ENCODE data around the gene POLR3B. TPM values are rescaled to one million over a fixed set of nuclear protein-coding genes. Genes with fewer than 3 reads are reported as not detected.

The POLR3B gene
- total RNA-seq, result 10 to 100 TPM; 13.0 to 15.3 TPM
- polyA plus RNA-seq (ENCODE audit: insufficient read depth, low read depth, low replicate concordance), result 9.1 TPM
- long read RNA-seq, donor 1, full-length matches to known transcripts, result 1 of 1 reads
- long read RNA-seq, donor 1, partial matches to known transcripts, result 0 of 1 reads
- long read RNA-seq, donor 1, other reads (novel, unspliced or antisense), result 0 of 1 reads
- long read RNA-seq, donor 2, full-length matches to known transcripts, result 1 of 1 reads
- long read RNA-seq, donor 2, partial matches to known transcripts, result 0 of 1 reads
- long read RNA-seq, donor 2, other reads (novel, unspliced or antisense), result 0 of 1 reads

DNA sequence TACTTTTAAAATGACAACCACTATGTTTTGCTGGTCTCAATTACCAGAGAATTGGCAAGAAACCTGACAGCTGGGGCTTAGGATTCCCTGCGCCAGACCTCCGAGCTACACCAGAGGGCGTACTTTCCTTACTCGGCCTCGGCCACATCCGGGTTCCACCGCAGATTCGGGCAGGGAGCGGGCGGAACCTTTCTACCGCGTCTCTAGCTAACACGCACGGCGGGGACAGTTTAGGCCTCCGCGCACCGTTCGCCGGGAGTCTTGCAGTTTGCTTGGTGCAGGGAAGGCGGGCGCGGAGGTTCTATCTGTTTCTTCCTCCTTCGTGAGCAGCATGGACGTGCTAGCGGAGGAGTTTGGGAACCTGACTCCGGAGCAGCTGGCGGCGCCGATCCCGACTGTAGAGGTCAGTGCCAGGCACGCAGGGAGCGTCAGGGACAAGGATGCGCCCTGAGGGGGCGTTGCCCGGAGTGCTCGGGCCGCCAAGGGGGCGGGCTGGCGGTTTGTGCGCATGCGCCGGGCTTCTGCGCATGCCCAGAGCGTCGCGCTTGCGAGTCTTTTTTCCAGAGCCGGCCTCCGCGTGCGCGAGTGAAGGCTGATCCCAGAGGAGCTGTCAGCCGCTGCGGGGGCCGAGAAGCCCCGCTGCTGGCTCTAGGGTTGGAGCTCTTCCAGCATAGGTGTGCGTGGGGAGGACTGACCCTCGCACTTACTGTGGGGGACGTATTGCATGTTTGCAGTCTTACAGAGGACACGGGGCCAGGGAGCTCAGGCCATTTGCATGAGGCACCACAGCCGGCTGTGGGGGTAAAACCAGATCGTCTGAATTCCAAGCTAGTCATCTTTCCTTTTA is at the start of gene POLR3B:
TSS of gene POLR3B (plus strand) at position 200 of the 847 bp plus-strand sequence. CDS start at position 332, 132 bp downstream.
- H3K36me3 ChIP-seq (ENCODE audit: low read depth, missing control alignments), result no peaks in the 10 kb centered on the region
- peak within 1 kb of the TSS; percentile 92 to 93 for H3K27ac ChIP-seq
- no peak for TF ChIP-seq POLR2A (IDR thresholded peaks at IDR 0.05)
- TF ChIP-seq, protein P1, sequence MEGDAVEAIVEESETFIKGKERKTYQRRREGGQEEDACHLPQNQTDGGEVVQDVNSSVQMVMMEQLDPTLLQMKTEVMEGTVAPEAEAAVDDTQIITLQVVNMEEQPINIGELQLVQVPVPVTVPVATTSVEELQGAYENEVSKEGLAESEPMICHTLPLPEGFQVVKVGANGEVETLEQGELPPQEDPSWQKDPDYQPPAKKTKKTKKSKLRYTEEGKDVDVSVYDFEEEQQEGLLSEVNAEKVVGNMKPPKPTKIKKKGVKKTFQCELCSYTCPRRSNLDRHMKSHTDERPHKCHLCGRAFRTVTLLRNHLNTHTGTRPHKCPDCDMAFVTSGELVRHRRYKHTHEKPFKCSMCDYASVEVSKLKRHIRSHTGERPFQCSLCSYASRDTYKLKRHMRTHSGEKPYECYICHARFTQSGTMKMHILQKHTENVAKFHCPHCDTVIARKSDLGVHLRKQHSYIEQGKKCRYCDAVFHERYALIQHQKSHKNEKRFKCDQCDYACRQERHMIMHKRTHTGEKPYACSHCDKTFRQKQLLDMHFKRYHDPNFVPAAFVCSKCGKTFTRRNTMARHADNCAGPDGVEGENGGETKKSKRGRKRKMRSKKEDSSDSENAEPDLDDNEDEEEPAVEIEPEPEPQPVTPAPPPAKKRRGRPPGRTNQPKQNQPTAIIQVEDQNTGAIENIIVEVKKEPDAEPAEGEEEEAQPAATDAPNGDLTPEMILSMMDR (IDR thresholded peaks at IDR 0.05), result peak; percentile 84 to 92 (median 90)
- no peaks in the 10 kb centered on the region for H3K9me3 ChIP-seq
- DNase-seq, result peak; percentile 98
- H3K4me3 ChIP-seq, result peak within 1 kb of the TSS; percentile 82 to 94
- WGBS, 2 donors, result 0 to 1% methylated on average over 17 to 63 of the region's 63 CpGs
- no peaks in the 10 kb centered on the region for H3K27me3 ChIP-seq
- intact Hi-C loops (cut with DNase I; ENCODE audit: low total_unique reads), result no loop called here
- H3K4me1 ChIP-seq, result peaks cover 15% of the 10 kb centered on the region

DNA sequence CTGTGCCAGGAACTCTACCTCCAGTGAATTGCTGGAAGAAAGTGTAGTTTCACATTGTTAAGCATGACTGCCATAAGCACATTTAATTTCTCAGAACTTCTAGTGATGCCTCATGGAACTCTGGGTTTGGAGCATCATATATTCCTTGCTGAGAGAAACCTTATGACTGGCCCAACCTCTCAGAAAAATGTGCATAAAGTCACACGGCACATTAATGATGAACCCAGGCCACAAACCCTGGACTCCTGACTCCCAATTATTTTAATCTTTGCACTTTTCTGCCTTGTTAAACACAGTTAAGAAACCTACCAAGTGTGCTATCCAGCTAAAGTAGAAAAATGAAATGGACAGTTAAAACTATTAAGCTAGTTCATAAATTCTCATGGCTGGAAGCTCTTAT is 49.4 kb upstream of the POLR3B start:
- 83 to 89% methylated on average over 1 of the region's 1 CpG for WGBS, 2 donors
- Histone ChIP-seq H3K27ac (no peak overlapping the region), H3K27me3 (no peaks in the 10 kb centered on the region), H3K9me3 (no peaks in the 10 kb centered on the region), H3K4me3 (no peak overlapping the region), H3K36me3 (ENCODE audit: low read depth, missing control alignments) (no peaks in the 10 kb centered on the region), H3K4me1 (peaks cover 11% of the 10 kb centered on the region)
- no peak for DNase-seq
- no peak for TF ChIP-seq POLR2A (IDR thresholded peaks at IDR 0.05)
- TF ChIP-seq, protein P1 (IDR thresholded peaks at IDR 0.05), result no peak
- intact Hi-C loops (cut with DNase I; ENCODE audit: low total_unique reads), result no loop called here

DNA sequence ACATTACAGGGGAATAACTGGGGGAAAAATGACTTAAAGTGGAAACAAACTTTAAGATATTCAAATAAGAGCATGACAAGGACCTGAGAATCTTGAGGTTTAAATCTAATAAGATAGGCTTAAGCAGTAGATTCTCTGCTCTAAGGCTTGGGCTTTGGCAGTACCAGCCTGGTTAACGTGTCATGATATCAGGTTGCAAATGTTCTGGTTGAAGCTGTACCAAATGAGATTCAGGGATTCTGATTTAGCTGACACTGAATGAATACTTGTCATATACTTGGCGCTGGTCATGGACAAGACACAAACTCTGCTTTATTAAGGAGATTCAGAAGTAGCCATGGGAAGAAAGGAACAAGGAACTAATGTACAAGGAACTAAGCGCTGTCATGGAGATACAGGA is 48.9 kb upstream of the POLR3B start:
- DNase-seq, result no peak
- no peak for TF ChIP-seq POLR2A (IDR thresholded peaks at IDR 0.05)
- TF ChIP-seq, protein P1 (IDR thresholded peaks at IDR 0.05), result no peak
- Histone ChIP-seq H3K4me3 (no peak overlapping the region), H3K27me3 (no peaks in the 10 kb centered on the region), H3K9me3 (no peaks in the 10 kb centered on the region), H3K27ac (no peak overlapping the region), H3K36me3 (ENCODE audit: low read depth, missing control alignments) (no peaks in the 10 kb centered on the region), H3K4me1 (peaks cover 7% of the 10 kb centered on the region)
- WGBS, 2 donors, result 91 to 94% methylated on average over 3 of the region's 3 CpGs
- intact Hi-C loops (cut with DNase I; ENCODE audit: low total_unique reads), result no loop called here

DNA sequence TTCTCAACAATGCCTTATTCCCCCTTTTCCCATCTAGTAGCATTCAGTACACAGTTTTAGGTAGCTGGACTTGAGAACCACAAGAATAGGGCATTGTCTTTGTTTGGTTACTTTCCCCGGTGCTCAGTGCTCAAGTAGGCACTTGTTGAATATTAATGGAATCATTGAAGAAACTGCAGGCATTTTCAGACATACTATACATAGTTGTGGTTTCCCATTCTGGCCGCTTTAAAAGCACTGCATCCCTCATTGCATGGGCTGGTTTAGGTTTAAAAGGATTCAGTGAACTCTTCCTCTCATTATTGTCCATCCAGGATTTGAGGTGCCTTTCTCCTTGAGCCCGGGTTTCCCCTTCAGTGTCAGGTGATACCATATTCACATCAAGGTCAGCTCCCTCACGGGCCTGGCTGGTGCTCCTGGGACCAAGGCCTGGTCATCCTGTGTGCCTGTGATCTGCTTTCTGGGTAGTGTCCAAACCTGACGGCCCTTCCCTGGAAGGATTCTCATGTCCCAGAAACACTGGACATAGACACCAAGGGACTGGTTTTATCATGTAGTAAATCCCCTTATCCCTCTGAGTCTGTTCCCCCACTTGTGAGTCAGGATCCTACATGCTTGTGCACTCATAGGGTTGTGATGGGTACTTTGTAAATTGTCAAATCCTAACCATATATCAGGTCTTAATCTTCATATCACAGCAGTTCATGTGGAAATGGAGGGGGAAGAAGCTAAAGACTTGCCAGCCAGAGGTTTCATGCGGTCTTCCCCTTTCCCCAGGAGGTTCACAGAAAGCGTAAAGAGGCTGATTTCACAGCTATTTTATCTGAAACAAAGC is 47.7 kb upstream of the POLR3B start:
- intact Hi-C loops (cut with DNase I; ENCODE audit: low total_unique reads), result no loop called here
- Histone ChIP-seq H3K4me3 (no peak overlapping the region), H3K36me3 (ENCODE audit: low read depth, missing control alignments) (no peaks in the 10 kb centered on the region), H3K27ac (no peak overlapping the region), H3K27me3 (no peaks in the 10 kb centered on the region), H3K4me1 (no peaks in the 10 kb centered on the region), H3K9me3 (no peaks in the 10 kb centered on the region)
- no peak for DNase-seq
- 65 to 84% methylated on average over 7 of the region's 7 CpGs for WGBS, 2 donors
- no peak for TF ChIP-seq POLR2A (IDR thresholded peaks at IDR 0.05)
- TF ChIP-seq, protein P1 (IDR thresholded peaks at IDR 0.05), result no peak

Measured in testis (tissue), 5 donors.